Urinary bladder (tissue), 4 donors: ENCODE results near the gene RABL6. TPM values are rescaled to one million over a fixed set of nuclear protein-coding genes. Genes with fewer than 3 reads are reported as not detected.

Experiments
- DNase-seq: peaks from one replicate; pipeline ENCODE4 v3.0.0-alpha.2; 2015; ENCODE audit errors: extremely low spot score
- H3K27ac ChIP-seq: one replicate; pipeline ENCODE4 v1.5.1; 2013; ENCODE audit warnings: low read depth, mild to moderate bottlenecking, moderate library complexity
- H3K36me3 ChIP-seq: one replicate; pipeline ENCODE4 v1.6.1; 2013; ENCODE audit warnings: mild to moderate bottlenecking, moderate library complexity; ENCODE audit not compliant: insufficient read depth
- H3K4me1 ChIP-seq: one replicate; pipeline ENCODE4 v1.6.1; 2013; ENCODE audit warnings: mild to moderate bottlenecking, moderate library complexity; ENCODE audit not compliant: insufficient read depth
- H3K4me3 ChIP-seq: one replicate; pipeline ENCODE4 v1.5.1; 2013; ENCODE audit warnings: low read depth, low read length
- WGBS: extraction: QIAGEN DNeasy Blood & Tissue Kit; methylation state at CpG from one replicate; pipeline ENCODE4 v1.1.7; 2013; 5-methylcytosine and 5-hydroxymethylcytosine counted together
- polyA plus RNA-seq: library from polyadenylated mRNA; stranded (reverse); fragments of 200-250 nt; gene quantifications from one replicate; pipeline ENCODE4 v1.2.3, GENCODE V29; 2013
- total RNA-seq: library from RNA; depleted of rRNA; stranded (reverse); fragments of >200 nt; gene quantifications from one replicate; pipeline ENCODE4 v1.2.3, GENCODE V29; 2014
- donor health status: healthy with polysubstance abuse.
- donor health status: healthy.

The RABL6 gene
- total and polyA plus RNA-seq, 2 donors: 29.1 to 60.0 TPM

DNA sequence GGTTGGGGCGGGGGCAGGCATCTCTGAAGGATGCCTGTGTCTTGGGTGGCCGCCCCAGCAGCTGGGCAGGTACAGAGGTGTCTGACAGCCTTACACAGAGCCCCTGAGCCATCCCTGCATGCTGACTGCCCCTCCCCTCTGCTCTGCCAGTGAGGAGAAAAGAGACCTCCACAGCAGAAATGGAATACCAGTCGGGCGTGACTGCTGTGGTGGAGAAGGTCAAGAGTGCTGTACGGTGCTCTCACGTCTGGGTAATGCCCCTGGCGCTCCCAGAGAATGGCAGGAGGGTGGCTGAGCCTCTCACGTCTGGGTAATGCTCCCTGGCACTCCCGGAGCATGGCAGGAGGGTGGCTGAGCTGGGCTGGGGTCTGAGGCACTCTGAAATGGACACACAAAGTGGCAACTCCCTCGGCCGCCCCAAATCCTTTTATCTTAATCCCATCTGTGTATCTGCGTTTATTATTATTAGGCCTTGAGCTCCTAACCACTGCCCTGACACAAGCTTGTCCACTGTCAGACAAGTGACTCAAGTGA, 2.5 kb upstream of the RABL6 start:
- H3K4me3 ChIP-seq: no peak overlapping the region
- H3K4me1 ChIP-seq: peaks cover 1% of the 10 kb centered on the region
- no peaks in the 10 kb centered on the region for H3K36me3 ChIP-seq
- H3K27ac ChIP-seq: no peak overlapping the region
- DNase-seq: no peak
- WGBS: 88% methylated on average over 12 of the region's 12 CpGs

DNA sequence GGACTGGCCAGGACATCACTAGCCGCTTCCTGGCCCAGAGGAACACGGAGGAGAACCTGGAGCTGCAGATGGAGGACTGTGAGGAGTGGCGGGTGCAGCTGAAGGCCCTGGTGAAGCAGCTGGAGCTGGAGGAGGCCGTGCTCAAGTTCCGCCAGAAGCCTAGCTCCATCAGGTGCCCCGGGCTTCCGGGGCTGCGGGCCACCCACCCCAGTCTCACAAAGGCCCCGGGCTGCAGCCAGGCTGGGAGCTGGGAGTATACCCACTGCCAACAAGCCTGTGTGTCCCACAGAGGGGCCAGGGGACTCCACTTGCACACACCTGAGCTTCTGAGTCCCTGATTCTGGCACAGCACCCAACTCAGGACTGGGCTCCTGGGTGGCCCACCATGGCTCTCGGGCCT, 1.7 kb upstream of the RABL6 start:
- DNase-seq: no peak
- Histone ChIP-seq H3K27ac (no peak overlapping the region), H3K4me3 (no peak overlapping the region), H3K36me3 (no peaks in the 10 kb centered on the region), H3K4me1 (peaks cover 1% of the 10 kb centered on the region)
- WGBS: 97% methylated on average over 10 of the region's 10 CpGs

- H3K36me3 ChIP-seq: no peaks in the 10 kb centered on the region
- H3K27ac ChIP-seq: no peak overlapping the region
- H3K4me3 ChIP-seq: peak overlapping the region; percentile 98
- H3K4me1 ChIP-seq: peaks cover 1% of the 10 kb centered on the region
- no peak for DNase-seq
- 69% methylated on average over 25 of the region's 25 CpGs for WGBS
Measured at GRCh38 chr9:136806631-136807201, 1.0 kb upstream of the RABL6 start.

DNA sequence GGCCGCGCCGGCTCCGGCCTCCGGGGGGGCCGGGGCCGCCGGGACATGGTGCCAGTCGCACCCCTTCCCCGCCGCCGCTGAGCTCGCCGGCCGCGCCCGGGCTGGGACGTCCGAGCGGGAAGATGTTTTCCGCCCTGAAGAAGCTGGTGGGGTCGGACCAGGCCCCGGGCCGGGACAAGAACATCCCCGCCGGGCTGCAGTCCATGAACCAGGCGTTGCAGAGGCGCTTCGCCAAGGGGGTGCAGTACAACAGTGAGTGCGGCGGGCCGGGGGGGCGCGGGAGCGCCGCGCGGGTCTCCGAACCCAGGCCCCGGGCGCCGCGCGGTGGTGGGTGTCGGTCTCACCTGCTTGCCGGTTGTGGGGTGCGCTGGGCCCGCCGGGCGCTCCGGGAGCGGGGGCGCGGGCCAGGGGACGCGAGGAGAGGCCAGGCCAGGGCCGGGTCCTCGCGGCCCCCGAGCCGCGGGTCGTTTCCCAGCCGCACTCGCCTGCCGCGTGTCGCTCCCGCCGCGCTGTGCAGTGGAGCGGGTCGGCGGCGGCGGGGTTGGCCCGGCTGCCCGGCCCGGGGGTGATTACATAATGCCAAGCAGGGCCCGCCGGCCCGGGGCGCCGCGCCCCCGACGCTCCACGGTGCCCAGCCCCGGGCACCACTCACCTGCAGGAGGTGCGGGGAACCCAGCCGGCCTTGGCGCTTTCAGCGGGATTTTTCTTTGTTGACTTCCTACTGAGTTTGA, 492 bp downstream of the RABL6 start:
- under 1% methylated on average over 93 of the region's 93 CpGs for WGBS

GRCh38 chr9:136808806-136809158, 1.0 kb downstream of the RABL6 start:
- Histone ChIP-seq H3K27ac (no peak overlapping the region), H3K4me1 (peaks cover 1% of the 10 kb centered on the region), H3K36me3 (peaks cover 3% of the 10 kb centered on the region), H3K4me3 (peak overlapping the region; percentile 98)
- 8% methylated on average over 14 of the region's 14 CpGs for WGBS
- DNase-seq: no peak

More for the DNA sequence above, 492 bp downstream of the RABL6 start:
- Histone ChIP-seq H3K27ac (peak overlapping the region; percentile 51), H3K36me3 (peaks cover 3% of the 10 kb centered on the region), H3K4me1 (peaks cover 1% of the 10 kb centered on the region), H3K4me3 (peak overlapping the region; percentile 98)
- DNase-seq: no peak

GRCh38 chr9:136814725-136815421, 7.1 kb downstream of the RABL6 start:
- no peak overlapping the region for H3K27ac ChIP-seq
- no peak overlapping the region for H3K4me3 ChIP-seq
- H3K36me3 ChIP-seq: peaks cover 3% of the 10 kb centered on the region
- 93% methylated on average over 13 of the region's 13 CpGs for WGBS
- no peak for DNase-seq
- H3K4me1 ChIP-seq: peaks cover 1% of the 10 kb centered on the region

GRCh38 chr9:136815422-136815782, 7.7 kb downstream of the RABL6 start:
- 48% methylated on average over 1 of the region's 1 CpG for WGBS
- Histone ChIP-seq H3K4me1 (no peaks in the 10 kb centered on the region), H3K4me3 (no peak overlapping the region), H3K27ac (no peak overlapping the region), H3K36me3 (peaks cover 3% of the 10 kb centered on the region)
- no peak for DNase-seq

GRCh38 chr9:136820971-136821825, 13.4 kb downstream of the RABL6 start:
- Histone ChIP-seq H3K4me1 (no peaks in the 10 kb centered on the region), H3K27ac (no peak overlapping the region), H3K4me3 (peak overlapping the region; percentile 28), H3K36me3 (no peaks in the 10 kb centered on the region)
- DNase-seq: no peak
- WGBS: 10% methylated on average over 83 of the region's 83 CpGs

GRCh38 chr9:136821826-136822544, 14.2 kb downstream of the RABL6 start:
- DNase-seq: no peak
- Histone ChIP-seq H3K36me3 (no peaks in the 10 kb centered on the region), H3K4me1 (no peaks in the 10 kb centered on the region), H3K4me3 (peak overlapping the region; percentile 28), H3K27ac (no peak overlapping the region)
- 63% methylated on average over 42 of the region's 42 CpGs for WGBS

GRCh38 chr9:136823136-136824046, 15.6 kb downstream of the RABL6 start:
- Histone ChIP-seq H3K4me3 (no peak overlapping the region), H3K4me1 (no peaks in the 10 kb centered on the region), H3K27ac (no peak overlapping the region), H3K36me3 (no peaks in the 10 kb centered on the region)
- 88% methylated on average over 30 of the region's 30 CpGs for WGBS
- no peak for DNase-seq

DNA sequence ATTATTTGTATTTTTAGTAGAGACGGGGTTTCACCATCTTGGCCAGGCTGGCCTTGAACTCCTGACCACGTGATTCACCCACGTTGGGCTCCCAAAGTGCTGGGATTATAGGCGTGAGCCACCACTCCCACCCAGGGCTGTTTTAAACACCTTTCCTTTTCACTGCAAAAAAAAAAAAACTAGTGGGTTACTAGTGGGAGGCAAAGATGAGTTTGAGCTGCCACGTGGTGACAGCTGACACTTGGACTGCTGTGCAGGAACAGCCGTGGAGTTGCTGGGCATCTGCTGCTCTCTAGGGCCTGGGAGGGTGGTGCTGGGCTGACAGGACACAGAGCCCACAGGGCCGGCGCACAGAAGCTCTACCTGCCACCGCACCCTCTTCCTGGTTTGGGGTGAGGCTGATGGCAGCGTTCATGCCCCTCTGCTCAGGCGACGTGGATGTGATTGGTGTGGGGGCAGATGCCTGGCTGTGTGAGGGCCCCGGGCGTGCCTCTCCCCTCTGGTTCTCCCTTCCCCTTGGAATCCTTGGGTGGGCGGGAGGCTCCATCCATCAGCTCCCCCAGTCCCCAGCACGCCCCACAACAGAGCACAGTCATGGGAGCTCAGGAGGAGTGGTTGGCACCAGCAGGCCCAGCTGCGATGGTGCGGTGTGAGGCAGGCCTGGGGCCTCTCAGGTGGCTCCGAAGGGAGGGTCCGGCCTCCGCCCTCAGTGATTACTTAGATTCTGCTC, 16.9 kb downstream of the RABL6 start:
- Histone ChIP-seq H3K4me3 (no peak overlapping the region), H3K4me1 (no peaks in the 10 kb centered on the region), H3K27ac (no peak overlapping the region), H3K36me3 (no peaks in the 10 kb centered on the region)
- no peak for DNase-seq
- WGBS: 91% methylated on average over 21 of the region's 21 CpGs
